ENCODE data around the gene POLR3C. TPM values are rescaled to one million over a fixed set of nuclear protein-coding genes. Genes with fewer than 3 reads are reported as not detected.

Gene POLR3C
- total RNA-seq, 1 experiment from 2014 or later: 24.9 TPM

GRCh38 chr1:145845514-145846161 lies 21.6 kb downstream of the POLR3C start, which contains the start of gene NUDT17 (continued):
- TF ChIP-seq E2F5 (CRISPR knock-in tag; IDR thresholded peaks at IDR 0.05) (peak; percentile 71; the same call in 1 of the 2 replicates), ZNF416 (CRISPR knock-in tag; IDR thresholded peaks at IDR 0.05) (peak; percentile 16; the same call in 1 of the 2 replicates), ZNF317 (CRISPR knock-in tag; IDR thresholded peaks at IDR 0.05; ENCODE audit: borderline replicate concordance, low read depth) (0 out of 2 replicates have a peak, but pooled peaks have one; percentile 8), ZMAT4 (CRISPR knock-in tag; IDR thresholded peaks at IDR 0.05) (no peak), SP1 (CRISPR knock-in tag; conservative IDR thresholded peaks at IDR 0.05) (peak; percentile 33; the same call in 1 of the 2 replicates), ELF4 (CRISPR knock-in tag; IDR thresholded peaks at IDR 0.05; ENCODE audit: low read depth) (no peak), ZNF121 (CRISPR knock-in tag; IDR thresholded peaks at IDR 0.05) (peak; percentile 34; the same call in 1 of the 2 replicates), NFATC4 (CRISPR knock-in tag; IDR thresholded peaks at IDR 0.05) (0 out of 2 replicates have a peak, but pooled peaks have one; percentile 60), GRHL2 (CRISPR knock-in tag; IDR thresholded peaks at IDR 0.05; ENCODE audit: insufficient replicate concordance, severe bottlenecking) (no peak), FOXP1 (CRISPR knock-in tag; IDR thresholded peaks at IDR 0.05; ENCODE audit: borderline replicate concordance) (peak; percentile 59; the same call in 1 of the 2 replicates), TCF7 (CRISPR knock-in tag; IDR thresholded peaks at IDR 0.05; ENCODE audit: low read depth) (no peak), USF2 (CRISPR knock-in tag; IDR thresholded peaks at IDR 0.05) (no peak), EMX1 (CRISPR knock-in tag; IDR thresholded peaks at IDR 0.05) (peak; percentile 54; the same call in 1 of the 2 replicates)
- TF ChIP-seq, protein P1, sequence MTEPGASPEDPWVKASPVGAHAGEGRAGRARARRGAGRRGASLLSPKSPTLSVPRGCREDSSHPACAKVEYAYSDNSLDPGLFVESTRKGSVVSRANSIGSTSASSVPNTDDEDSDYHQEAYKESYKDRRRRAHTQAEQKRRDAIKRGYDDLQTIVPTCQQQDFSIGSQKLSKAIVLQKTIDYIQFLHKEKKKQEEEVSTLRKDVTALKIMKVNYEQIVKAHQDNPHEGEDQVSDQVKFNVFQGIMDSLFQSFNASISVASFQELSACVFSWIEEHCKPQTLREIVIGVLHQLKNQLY (CRISPR knock-in tag; IDR thresholded peaks at IDR 0.05): 0 out of 2 replicates have a peak, but pooled peaks have one; percentile 35
- TF ChIP-seq, protein P2, sequence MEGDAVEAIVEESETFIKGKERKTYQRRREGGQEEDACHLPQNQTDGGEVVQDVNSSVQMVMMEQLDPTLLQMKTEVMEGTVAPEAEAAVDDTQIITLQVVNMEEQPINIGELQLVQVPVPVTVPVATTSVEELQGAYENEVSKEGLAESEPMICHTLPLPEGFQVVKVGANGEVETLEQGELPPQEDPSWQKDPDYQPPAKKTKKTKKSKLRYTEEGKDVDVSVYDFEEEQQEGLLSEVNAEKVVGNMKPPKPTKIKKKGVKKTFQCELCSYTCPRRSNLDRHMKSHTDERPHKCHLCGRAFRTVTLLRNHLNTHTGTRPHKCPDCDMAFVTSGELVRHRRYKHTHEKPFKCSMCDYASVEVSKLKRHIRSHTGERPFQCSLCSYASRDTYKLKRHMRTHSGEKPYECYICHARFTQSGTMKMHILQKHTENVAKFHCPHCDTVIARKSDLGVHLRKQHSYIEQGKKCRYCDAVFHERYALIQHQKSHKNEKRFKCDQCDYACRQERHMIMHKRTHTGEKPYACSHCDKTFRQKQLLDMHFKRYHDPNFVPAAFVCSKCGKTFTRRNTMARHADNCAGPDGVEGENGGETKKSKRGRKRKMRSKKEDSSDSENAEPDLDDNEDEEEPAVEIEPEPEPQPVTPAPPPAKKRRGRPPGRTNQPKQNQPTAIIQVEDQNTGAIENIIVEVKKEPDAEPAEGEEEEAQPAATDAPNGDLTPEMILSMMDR (IDR thresholded peaks at IDR 0.05): peak; percentile 82
- TF ChIP-seq, protein P3, sequence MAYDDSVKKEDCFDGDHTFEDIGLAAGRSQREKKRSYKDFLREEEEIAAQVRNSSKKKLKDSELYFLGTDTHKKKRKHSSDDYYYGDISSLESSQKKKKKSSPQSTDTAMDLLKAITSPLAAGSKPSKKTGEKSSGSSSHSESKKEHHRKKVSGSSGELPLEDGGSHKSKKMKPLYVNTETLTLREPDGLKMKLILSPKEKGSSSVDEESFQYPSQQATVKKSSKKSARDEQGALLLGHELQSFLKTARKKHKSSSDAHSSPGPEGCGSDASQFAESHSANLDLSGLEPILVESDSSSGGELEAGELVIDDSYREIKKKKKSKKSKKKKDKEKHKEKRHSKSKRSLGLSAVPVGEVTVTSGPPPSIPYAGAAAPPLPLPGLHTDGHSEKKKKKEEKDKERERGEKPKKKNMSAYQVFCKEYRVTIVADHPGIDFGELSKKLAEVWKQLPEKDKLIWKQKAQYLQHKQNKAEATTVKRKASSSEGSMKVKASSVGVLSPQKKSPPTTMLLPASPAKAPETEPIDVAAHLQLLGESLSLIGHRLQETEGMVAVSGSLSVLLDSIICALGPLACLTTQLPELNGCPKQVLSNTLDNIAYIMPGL (CRISPR knock-in tag; IDR thresholded peaks at IDR 0.05): peak; percentile 98

DNA sequence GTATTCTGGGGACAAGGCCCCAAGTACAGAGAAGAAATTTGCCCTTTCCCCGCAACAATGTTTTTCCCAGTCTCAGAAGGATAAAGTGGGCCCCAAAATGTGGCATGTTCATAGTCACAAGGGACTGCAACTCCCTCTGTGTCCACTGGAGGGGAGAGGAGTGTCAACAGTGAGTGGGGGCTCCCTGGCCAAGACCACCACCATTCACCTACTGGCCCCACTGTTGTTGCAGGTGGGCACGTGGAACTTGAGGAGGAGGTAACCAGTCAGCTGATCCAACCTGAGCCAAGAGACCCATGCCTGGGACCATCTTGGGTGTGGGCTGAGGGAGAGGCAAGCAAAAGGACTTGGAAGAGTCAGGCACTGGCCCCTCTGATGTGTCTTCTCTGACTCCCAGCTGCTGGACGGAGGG lies 22.2 kb downstream of the POLR3C start:
- H3K36me3 Mint-ChIP-seq: peaks cover 31% of the 10 kb centered on the region
- CTCF ChIA-PET: interaction anchor here (0.6 to 9.0 kb wide), 28 partner anchors 9 to 206 kb away, joined by 3 to 254 read pairs (median 12); partner anchors contain the start of genes ANKRD34A, ANKRD35, ITGA10 and LIX1L
- no peak overlapping the region for H3K4me3 Mint-ChIP-seq
- POLR2A ChIA-PET: interaction anchor here (1.4 to 3.4 kb wide), 3 partner anchors 12 to 131 kb away, joined by 6 to 48 read pairs (median 7); partner anchors contain the start of genes PIAS3, POLR3C and RNF115
- no peak overlapping the region for H3K27ac Mint-ChIP-seq
- H3K4me1 Mint-ChIP-seq: peaks cover 3% of the 10 kb centered on the region; the same call in 1 of the 2 replicates
- TF ChIP-seq TCF7 (CRISPR knock-in tag; IDR thresholded peaks at IDR 0.05; ENCODE audit: low read depth): no peak
- TF ChIP-seq, protein P2 (IDR thresholded peaks at IDR 0.05): peak; percentile 63
- no peak for TF ChIP-seq HMGA2 (CRISPR knock-in tag; IDR thresholded peaks at IDR 0.05)
- H3K9me3 Mint-ChIP-seq: no peaks in the 10 kb centered on the region
- DNase-seq (ENCODE audit: low spot score) (peak; percentile 59), ATAC-seq (peak; percentile 59)
- H3K27me3 Mint-ChIP-seq (ENCODE audit: low read depth): no peaks in the 10 kb centered on the region
